Thyroid gland (tissue), 4 donors: ENCODE measurements around the gene PRPH.
"Not testable (repeated sequence)": the region's sequence is repeated elsewhere in the genome, so short reads cannot be mapped to it uniquely, and the experiment has no call there.

Source experiments
- CTCF ChIP-seq, 6 experiments: fragments of 200-600 bp in 3 of 6; fragments of 450-650 bp in 3 of 6; sonication (generic) in 3 of 6; IDR thresholded peaks; one replicate each; pipeline ENCODE4 v1.5.1; 2016 to 2019; ENCODE audit warnings: antibody characterized with exemption in 6 of 6, mild to moderate bottlenecking in 2 of 6, inconsistent platforms in 1 of 6, moderate library complexity in 1 of 6
- POLR2A ChIP-seq, 2 donors: fragments of 450-650 bp; IDR thresholded peaks; one replicate each; pipeline ENCODE4 v1.6.1; 2017; ENCODE audit warnings: antibody characterized with exemption in 2 of 2, mild to moderate bottlenecking in 2 of 2, moderate library complexity in 1 of 2

- TF ChIP-seq CTCF, POLR2A (IDR thresholded peaks at IDR 0.05): not testable (repeated sequence)
These were observed 25.8 kb upstream of the PRPH start for GRCh38 chr12:49269191-49269590.
